ENCODE results near the gene MDK.
"Not testable (repeated sequence)": the region's sequence is repeated elsewhere in the genome, so short reads cannot be mapped to it uniquely, and the experiment has no call there.

Gene MDK

DNA sequence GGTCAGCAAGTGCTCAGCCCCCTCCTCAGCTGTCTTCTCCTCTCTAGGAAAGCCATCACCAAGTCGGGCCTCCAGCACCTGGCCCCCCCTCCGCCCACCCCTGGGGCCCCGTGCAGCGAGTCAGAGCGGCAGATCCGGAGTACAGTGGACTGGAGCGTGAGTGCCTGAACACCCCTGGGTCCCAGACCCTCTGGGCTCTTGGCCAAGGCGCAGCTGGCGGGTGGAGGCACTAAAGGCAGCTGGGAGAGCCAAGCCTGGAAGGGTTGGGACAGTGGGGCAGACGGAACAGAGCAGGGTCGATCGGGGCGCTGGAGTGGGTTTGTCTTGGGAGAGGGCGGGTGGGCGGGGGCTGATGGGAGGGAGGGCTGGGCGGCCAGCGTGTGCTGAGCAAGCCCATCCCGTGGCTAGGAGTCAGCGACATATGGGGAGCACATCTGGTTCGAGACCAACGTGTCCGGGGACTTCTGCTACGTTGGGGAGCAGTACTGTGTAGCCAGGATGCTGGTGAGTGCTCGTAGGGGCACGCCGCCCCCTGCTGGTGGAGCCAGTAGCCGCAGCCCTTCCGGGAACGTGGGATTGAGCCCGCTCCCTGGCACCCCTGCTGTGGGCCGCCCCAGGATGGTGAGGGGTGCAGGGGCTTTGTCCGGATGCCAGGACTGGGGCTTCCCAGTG is 14.1 kb upstream of the MDK start:
- DNase-seq (ENCODE audit: low read depth) = peak; percentile 67

GRCh38 chr11:46367916-46368267 is 13.6 kb upstream of the MDK start:
- no peak for DNase-seq (ENCODE audit: low read depth)

DNA sequence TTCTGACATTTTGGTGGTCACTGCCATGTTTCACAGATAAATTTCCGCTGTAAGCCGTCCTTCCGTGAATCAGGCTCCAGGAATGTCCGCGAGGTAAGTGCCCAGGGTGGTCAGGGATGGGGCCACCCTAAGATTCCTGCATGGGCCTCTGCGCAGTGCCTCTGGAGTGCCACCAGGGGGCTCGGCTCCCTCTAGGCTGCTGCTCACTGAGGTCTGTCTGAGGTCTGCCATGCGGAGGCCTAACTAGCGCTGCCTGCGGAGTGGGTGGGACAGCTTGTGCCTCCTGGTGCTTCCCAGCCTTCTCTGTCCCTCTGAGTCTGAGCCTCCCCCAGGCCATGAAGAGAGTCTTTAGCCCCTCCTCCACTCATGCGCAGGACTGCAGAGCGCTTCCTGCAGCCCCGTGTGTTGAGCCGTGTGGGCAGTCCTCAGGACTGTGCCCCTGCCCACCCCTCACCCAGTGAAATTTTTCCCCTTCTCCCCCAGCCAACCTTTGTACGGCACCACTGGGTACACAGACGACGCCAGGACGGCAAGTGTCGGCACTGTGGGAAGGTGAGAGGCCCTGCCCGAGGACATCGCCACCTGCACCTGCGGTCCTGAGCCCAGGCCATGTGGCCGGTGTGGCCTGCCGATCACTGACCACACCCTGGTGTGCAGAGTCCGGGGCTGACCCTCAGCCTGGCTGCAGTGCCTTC is 11.9 kb upstream of the MDK start:
- DNase-seq (ENCODE audit: low read depth) = no peak

GRCh38 chr11:46370253-46370652 is 11.2 kb upstream of the MDK start:
- no peak for DNase-seq (ENCODE audit: low read depth)

GRCh38 chr11:46371262-46371661 is 10.2 kb upstream of the MDK start:
- not testable (repeated sequence) for DNase-seq (ENCODE audit: low read depth)

DNA sequence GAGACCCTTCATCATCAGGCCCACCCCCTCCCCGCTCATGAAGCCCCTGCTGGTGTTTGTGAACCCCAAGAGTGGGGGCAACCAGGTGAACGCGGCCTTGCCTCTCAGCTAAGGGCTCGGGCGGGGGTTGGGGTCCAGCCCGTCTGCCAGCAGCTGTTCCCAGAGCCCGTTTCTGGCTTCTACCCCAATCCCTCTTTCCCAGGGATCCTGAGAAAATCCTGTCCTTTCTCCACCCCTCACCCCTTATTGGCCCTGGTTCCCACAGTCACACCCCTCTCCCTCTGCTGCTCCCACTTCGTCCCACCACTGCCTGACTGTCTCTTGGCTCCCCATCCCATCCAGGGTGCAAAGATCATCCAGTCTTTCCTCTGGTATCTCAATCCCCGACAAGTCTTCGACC is 9.4 kb upstream of the MDK start:
- no peak for DNase-seq (ENCODE audit: low read depth)

DNA sequence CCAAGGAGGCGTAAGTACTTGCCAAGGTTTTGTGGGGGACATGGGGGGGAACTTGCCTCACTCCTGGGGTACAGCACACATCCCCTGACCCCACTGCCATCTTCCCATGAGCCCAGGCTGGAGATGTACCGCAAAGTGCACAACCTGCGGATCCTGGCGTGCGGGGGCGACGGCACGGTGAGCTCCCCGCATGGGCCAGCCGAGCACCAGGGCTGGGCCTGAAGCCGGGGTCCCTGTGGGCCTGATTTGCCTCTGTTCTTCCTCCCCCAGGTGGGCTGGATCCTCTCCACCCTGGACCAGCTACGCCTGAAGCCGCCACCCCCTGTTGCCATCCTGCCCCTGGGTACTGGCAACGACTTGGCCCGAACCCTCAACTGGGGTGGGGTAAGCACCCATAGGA is 9.0 kb upstream of the MDK start:
- not testable (repeated sequence) for DNase-seq (ENCODE audit: low read depth)

DNA sequence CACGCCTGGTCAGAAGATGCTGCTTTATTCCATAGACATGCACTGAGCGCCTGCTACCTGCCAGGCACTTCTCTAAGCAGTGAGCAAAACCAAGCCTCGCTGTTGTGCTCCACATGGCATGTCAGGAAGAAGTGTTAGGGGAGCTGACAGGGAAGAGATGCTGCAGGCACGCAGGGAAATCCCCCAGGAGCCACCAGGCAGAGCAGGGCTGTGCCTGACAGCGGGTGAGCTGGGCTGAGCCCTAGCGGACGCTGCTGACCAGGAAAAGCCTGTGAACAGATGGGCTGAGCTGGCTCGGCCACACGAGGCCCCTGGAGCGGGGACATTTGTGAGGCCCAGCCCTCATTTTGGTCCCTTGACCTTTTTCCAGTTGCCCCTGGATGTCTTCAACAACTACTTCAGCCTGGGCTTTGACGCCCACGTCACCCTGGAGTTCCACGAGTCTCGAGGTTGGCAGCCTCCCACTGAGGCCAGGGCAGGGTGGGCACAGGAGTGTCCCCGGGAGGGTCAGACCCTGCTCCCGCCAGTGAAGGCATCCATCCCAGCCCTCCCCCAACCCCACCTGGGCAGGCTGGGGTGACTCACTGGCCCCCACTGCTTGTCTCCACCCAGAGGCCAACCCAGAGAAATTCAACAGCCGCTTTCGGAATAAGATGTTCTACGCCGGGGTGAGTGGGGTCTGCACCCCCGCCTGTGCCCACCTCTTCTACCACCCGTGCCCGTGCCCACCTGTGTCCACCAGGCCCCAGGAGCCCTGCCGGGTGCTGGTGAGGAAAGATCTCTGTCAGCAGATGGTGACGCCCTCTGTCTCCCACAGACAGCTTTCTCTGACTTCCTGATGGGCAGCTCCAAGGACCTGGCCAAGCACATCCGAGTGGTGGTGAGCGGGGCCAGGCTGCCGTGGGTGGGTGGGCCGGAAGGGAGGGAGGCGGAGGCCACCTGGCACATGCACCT is 7.4 kb upstream of the MDK start:
- DNase-seq (ENCODE audit: low read depth) = no peak

DNA sequence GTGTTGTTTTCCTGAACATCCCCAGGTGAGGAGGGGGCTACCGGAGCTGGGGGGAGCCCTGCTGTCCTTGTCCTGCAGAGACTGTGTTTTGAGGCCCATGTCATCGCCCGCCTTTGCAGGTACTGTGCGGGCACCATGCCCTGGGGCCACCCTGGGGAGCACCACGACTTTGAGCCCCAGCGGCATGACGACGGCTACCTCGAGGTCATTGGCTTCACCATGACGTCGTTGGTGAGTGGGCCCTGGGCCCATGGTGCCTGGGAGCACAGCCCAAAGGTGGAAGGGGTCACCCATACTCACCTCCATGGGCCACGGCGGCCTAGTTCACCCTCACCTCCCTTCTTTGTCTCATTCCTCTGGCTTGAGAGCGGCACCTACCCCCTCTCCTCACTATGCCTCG is 6.7 kb upstream of the MDK start:
- no peak for DNase-seq (ENCODE audit: low read depth)

DNA sequence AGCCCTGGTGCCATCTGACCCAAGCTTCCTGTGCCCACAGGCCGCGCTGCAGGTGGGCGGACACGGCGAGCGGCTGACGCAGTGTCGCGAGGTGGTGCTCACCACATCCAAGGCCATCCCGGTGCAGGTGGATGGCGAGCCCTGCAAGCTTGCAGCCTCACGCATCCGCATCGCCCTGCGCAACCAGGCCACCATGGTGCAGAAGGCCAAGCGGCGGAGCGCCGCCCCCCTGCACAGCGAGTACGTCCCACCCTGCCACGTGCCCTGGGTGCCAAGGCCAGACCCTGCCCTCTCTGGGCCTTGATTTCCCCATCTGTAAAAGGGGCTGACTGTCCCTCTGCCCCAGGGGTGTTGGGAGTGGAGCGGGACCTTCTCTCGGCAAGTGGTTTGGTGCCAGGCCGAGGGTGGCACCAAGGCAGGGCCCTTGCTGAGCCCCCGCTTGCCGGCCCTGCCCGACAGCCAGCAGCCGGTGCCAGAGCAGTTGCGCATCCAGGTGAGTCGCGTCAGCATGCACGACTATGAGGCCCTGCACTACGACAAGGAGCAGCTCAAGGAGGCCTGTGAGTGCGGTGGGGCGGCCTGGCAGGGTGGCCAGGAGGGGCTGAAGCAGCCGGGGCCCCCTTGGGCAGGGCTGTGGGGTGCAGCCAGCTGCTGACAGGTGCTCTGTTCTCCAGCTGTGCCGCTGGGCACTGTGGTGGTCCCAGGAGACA is 5.9 kb upstream of the MDK start:
- no peak for DNase-seq (ENCODE audit: low read depth)

GRCh38 chr11:46376258-46377050 is 5.0 kb upstream of the MDK start:
- DNase-seq (ENCODE audit: low read depth) = no peak

GRCh38 chr11:46377290-46377689 is 4.2 kb upstream of the MDK start:
- no peak for DNase-seq (ENCODE audit: low read depth)

- no peak for DNase-seq (ENCODE audit: low read depth)
Observed at GRCh38 chr11:46377831-46378230, 3.6 kb upstream of the MDK start.

- DNase-seq (ENCODE audit: low read depth) = no peak
Observed at GRCh38 chr11:46378296-46378695, 3.2 kb upstream of the MDK start.

DNA sequence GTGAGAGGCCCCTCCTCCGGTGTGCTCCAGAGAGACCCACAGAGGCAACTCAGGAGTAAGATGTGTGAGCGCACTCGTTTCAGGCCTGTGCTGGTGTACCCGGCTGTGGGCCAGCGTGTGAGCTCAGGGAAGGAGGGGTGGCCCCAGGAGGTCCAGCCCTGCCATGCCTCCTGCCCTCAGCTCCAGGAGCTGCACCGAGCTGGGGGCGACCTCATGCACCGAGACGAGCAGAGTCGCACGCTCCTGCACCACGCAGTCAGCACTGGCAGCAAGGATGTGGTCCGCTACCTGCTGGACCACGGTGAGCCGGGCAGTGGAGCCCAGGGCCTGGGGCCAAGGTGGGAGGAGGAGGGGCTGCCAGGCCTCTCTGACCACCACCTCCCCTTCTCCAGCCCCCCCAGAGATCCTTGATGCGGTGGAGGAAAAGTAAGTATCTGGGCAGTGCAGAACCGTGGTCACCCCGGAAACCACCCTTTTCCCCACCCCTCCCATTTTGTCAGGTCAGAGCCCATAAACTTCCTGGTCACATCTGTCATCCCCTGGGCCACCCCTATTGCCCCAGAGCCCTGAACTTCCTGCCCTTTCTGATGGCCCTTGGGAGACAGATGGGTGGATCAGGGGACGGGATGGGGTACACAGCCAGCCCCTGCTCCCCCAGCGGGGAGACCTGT is 2.5 kb upstream of the MDK start:
- no peak for DNase-seq (ENCODE audit: low read depth)

DNA sequence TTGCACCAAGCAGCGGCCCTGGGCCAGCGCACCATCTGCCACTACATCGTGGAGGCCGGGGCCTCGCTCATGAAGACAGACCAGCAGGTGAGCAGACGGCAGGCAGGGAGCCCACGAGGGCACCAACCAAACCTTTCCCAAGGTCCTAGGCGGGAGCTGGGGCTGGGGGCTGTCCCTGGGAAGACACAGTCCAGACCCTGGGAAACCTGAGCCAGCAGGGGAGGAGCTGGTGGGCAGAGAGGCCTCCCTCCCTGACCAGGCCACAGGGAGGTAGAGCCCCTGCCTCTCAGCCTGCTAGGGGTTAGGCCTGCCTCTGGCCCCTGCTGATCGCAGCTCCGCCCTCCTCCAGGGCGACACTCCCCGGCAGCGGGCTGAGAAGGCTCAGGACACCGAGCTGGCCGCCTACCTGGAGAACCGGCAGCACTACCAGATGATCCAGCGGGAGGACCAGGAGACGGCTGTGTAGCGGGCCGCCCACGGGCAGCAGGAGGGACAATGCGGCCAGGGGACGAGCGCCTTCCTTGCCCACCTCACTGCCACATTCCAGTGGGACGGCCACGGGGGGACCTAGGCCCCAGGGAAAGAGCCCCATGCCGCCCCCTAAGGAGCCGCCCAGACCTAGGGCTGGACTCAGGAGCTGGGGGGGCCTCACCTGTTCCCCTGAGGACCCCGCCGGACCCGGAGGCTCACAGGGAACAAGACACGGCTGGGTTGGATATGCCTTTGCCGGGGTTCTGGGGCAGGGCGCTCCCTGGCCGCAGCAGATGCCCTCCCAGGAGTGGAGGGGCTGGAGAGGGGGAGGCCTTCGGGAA is 1.8 kb upstream of the MDK start:
- not testable (repeated sequence) for DNase-seq (ENCODE audit: low read depth)

- no peak for DNase-seq (ENCODE audit: low read depth)
Observed at GRCh38 chr11:46380340-46381047, 975 bp upstream of the MDK start.

DNA sequence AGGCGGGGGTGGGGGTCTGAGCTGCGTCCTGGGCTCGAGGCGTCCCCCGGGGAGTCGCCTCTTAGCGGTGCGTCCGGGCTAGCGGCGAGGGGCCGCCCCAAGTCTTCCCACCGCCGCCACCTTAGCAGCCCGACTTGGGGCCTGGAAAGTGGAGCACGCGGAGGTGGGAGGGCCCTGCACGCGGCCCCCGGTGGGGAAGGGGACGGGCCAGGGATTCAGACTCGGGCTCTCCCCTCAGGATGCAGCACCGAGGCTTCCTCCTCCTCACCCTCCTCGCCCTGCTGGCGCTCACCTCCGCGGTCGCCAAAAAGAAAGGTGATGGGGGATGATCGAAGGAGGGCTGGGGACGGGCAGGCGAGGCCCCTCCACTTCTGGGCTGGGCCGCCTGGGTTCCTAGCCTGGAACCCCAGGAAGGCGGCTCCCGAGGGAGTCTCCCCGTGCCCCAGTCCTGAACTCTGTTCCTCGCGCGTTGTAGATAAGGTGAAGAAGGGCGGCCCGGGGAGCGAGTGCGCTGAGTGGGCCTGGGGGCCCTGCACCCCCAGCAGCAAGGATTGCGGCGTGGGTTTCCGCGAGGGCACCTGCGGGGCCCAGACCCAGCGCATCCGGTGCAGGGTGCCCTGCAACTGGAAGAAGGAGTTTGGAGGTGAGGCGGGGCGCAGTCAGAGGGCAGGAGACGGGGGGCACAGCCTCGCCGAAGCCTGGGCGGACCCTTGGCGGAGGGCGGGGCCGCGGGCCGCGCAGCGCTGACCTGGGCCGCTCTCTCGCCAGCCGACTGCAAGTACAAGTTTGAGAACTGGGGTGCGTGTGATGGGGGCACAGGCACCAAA is 563 bp downstream of the MDK start:
- no peak for DNase-seq (ENCODE audit: low read depth)
